GM19438 (cell line): ENCODE results near the gene ARHGAP28.
A peak's percentile ranks its signal among the peaks of the same experiment; 100 is the strongest.

Experiments
- ATAC-seq: cut with Tn5 transposase; IDR thresholded peaks from one replicate; pipeline ENCODE4 v1.9.1; 2021; ENCODE audit warnings: low read depth; ENCODE audit not compliant: unreplicated experiment

Gene ARHGAP28, protein sequence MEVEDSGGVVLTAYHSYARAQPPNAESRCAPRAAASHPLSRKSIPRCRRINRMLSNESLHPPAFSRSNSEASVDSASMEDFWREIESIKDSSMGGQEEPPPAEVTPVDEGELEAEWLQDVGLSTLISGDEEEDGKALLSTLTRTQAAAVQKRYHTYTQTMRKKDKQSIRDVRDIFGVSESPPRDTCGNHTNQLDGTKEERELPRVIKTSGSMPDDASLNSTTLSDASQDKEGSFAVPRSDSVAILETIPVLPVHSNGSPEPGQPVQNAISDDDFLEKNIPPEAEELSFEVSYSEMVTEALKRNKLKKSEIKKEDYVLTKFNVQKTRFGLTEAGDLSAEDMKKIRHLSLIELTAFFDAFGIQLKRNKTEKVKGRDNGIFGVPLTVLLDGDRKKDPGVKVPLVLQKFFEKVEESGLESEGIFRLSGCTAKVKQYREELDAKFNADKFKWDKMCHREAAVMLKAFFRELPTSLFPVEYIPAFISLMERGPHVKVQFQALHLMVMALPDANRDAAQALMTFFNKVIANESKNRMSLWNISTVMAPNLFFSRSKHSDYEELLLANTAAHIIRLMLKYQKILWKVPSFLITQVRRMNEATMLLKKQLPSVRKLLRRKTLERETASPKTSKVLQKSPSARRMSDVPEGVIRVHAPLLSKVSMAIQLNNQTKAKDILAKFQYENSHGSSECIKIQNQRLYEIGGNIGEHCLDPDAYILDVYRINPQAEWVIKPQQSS

DNA sequence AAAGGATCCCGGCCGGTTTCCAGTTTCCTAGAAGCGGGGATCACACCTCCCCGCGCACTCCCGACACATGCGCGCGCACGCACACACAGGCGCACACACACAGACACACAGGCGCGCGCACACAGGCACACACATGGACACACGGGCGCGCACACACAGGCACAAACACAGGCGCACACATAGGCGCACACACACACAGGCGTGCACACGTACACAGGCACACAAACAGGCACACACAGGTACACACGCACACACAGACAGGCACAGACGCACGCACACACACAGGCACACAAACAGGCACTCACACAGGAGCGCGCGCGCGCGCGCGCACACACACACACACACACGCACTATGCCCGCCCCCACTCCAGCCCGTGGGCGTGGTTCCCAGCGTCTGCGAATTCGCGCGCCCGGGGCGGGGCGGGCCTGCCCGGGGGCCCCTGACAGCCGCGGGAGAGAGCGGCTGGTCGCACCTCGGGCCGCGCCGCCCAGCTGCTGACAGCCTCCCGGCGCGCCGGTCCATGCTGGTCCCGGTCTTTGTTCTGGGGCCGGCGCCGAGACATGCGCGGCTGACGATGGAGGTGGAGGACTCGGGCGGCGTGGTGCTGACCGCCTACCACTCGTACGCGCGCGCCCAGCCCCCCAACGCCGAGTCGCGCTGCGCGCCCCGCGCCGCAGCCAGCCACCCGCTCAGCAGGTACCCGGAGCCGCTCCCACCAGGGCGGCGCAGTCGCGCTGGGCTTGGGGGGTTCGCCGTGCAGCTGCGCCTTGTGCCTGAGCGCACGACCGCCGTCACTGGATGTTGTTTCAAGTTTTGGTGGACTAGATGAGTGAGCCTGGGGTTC lies at the start of gene ARHGAP28:
ARHGAP28 (plus strand) TSS at position 470 of the 845 bp plus-strand sequence; CDS start at position 576, 106 bp downstream.
- peak; percentile 67 for ATAC-seq

DNA sequence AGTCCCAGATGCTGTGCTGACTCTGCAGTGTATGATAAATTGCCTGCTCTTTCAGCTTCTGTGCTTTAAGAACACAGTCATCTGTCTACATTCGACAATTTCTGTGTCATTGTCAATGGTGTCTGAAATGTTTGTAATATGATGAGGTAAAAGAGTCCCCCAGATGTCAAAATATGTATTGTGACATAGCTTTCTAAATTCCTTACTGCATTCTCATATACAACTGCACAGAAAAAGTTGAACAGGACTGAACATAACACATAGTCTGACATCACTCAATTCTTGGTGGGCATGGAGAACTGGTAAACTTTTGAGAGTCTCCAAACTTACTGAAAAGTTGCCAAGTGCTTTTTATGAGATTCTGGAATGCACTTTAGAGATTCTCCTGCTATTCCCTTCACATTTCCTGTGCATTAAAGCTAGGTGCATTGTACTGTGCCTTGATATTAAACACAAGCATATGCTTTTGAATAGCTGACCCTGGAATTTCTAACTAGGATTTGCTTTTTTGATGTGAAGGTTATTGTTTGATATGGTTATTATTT lies 48.1 kb upstream of the ARHGAP28 start:
- no peak for ATAC-seq

DNA sequence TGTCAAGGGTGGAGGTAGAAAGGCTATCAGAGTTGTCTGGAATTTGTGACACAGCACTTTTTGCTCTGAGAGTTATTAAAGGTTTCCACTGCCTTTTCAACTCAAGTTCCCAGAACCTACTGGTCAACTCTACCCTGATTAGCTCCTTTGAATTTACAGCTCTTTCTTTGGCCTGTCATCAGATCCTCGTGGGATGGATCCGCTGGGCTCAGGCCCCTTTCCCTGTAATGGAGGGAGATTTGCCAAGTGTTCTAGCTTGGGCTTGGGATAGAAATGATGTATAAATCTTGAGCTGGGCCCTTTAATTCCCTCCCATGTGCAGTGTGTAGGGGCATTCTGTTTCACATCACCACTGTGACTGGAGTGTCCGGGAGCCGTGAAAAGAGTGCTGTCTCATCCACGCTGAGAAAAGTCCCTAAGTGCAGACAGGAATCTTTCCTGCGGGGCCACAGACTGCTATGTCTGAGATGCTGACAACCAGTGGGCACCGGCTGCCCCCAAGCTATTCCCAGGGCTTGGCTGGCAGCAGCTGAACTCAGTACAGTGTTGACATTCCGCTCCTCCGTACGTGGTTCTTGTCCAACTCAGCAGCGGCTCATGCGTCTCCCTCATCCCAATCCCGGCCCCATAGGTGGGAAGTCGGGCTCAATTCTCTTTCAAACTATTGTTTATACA lies 46.9 kb upstream of the ARHGAP28 start:
- no peak for ATAC-seq

DNA sequence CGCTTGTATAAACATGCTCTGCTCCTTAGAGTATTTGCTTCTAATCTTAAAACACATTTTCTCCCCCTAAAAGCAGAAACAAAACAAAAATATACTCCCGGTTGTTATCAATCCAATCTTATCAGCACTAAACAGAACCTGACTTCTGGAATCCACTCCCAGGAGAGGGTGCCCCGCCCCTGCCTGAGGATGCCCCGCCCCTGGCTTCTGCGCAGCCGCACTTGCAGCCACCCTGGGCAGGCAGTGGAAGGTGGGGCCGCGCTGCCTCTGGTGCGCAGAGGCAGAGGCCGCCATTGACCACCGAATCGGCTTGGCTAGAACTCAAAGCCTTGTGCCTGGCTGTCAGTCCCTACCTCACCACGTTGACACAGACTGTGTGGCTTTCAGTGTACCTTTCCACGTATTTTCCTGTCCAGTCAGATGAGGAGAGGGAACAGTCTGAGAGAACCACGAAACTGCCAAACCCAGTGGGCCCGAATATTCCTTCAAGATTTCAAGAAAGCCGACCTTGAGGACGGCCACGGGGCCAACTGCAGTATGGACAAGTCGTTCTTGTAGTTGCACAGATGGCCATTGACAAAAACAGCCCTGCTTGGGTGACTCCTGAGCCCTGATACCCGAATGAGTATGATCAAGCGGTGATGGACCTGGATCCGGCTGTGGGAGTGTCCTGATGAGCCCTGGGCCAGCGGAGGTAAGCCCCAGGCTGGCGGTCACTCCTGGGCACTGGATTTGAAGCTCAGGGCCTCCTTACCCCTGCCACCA lies 46.2 kb upstream of the ARHGAP28 start:
- ATAC-seq = no peak

DNA sequence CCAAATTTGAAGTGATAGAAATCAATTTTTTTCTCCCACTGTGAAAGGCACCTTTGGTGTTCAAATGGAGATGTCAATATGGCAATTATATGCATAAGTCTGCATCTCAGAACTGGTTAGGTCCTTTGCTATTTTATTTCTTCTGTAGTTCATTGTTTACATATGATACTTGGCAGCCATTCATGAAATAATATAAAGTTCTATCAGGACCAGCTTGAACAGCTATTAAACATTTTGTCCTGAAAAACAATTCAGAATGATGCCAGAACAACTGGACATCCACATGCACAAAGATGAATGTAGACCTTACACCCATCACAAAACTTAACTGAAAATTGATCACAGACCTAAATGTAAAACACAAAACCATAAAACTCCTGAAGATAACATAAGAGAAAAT lies 41.8 kb upstream of the ARHGAP28 start:
- no peak for ATAC-seq

DNA sequence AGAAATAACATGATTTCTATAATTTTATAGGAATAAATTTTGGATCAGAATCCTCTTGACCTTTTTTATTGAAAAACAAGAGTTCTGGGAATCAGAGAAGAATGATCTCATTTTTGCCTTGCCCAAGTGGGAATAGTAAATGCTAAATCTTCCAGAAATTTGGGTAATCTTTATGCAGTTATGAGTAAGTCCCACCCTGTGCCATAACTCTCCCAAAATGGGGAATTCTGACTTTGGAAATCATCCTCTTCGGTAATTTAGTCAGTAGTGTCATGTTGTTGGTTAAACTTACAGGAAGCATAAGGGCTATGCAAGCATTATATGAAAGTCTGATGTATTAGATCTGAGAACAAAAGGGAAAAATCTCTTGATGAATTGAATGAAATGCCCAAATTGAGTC lies 20.6 kb upstream of the ARHGAP28 start:
- no peak for ATAC-seq

DNA sequence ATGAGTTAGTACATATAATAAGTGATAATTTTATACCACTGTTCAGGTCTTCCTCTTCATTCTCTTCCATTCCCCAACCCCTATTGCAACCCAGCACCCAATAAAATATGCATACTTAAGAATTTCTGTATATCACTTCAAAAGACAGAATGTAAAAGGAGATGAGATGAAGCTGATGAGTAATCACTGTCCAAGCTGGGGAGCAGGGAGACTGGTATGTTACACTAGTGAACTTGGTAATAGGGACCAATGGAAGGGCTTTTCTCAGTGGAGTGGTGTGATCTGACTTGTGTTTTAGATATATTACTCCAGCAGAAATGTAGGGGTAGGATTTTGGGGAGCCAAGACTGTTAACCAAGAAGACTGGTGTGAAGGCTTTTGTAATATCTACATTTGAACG lies 18.0 kb upstream of the ARHGAP28 start:
- ATAC-seq = no peak

DNA sequence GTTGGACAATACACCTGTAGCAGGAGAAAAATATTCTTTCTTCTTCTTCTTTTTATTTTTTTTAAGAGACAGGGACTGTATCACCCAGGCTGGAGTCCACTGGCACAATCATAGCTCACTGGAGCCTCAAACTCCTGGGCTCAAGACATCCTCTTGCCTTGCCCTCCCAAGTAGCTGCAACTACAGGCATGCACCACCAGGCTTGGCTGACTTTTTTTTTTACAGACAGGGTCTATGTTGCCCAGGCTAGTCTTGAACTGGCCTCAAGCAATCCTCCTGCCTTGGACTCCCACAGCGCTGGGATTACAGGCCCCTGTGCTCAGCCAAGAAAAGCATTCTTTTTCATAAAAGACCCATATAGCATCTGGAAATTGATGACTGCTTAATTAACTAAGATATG lies 17.1 kb upstream of the ARHGAP28 start:
- no peak for ATAC-seq

DNA sequence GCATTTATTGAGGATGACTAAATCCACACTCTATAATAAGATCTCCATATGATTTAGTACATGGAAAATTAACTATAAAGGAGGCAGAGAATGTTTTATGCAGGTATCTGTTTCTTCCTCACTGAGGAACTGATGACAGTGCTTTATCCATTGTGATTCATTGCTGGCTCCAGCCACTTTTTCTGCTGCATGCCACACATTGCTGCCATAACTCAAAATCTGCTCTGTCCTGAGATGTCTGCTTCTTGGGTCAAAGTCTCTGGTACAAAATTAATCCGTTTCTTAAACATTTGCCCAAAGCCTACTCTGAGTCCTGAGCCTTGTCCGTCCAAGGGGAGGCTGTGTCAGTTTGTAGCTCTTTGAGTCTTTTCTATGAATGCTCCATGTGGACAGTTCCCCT lies 15.5 kb upstream of the ARHGAP28 start:
- ATAC-seq = no peak

DNA sequence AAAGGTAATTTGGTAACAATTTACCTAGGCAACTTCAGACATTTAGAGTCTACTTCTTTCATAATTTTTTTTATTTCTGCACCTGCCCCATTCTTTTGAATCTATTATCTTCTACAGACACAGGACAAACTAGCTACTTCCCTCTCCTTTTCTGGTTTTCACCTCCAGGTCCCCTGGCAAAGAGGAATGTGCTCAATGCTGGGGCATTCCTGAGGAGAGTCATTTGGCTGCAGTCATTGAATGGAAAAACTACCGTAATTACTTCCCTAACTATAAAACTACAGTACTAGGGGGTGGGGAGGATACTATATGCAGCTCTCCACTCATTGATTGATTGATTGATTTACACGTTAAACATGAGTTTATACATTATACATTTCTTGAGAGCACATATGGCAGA lies 11.2 kb upstream of the ARHGAP28 start:
- ATAC-seq = no peak

DNA sequence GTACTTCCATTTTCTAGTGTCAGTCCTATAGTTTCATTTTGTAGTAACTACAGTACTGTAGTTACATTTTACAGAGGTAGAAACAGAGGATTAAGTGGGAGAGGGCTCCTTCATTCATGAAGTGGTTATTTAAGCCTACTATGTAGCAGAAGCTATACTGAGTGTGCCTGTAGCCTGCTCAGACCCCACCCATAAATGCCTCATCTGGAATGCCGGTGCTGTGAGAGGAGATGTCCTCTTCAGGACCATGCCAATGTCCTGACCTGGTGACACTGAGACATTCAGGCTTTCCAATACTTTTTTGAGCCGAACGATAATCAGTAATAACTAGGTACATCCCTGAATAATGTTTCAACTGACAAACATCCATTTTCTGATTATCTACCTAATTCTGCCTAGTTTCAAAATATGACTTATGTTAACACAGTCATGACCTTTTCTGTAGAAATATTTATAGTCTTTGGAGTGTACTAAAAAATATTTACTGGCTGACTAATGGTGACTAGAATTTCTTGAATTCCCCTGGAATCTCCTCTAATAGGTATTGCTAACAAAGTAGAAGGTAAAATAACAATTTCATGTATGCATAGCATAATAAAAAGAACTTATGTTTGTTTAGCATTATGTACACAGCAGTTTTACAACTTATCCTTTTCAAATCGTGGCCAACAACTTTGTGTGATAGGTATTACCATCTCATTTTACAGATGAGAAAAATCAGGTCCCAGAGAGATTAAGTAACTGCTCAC lies 10.2 kb upstream of the ARHGAP28 start:
- no peak for ATAC-seq

DNA sequence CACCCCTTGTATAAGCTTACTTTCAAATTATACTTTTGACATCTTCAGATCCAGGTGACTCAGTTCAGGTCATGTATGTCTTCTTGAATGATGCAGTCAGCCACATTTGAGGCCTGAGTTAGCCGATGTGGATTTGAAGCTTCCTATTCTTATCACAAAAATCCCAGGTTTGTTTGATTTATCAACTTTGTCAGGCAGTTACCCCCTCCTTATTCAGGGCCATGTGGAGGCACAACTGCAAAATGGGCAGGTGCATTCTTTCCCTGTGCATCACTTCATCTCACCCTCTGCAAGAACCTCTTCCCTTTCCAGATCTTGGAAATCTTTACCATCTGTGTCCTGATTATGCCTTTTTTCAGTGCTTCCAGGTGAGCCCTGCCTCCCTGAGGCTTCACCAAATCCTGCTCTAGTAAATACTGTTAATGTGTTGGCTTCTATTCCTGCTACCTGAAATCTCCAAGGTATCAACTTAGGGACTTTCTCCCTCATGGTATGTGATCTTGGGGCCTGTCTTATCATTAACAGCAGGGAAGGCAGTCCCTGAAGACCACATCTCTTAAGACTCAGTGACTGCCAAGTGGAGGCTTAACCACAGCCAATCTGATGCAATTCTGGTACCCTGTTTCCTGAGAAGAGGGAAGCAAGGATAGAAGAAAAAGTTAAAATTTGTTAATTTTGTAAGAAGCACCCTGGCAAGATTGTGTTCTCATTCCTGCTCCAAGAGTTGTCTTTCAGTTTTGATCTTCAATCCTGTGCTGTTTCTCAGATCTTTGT lies 9.4 kb upstream of the ARHGAP28 start:
- ATAC-seq = no peak

DNA sequence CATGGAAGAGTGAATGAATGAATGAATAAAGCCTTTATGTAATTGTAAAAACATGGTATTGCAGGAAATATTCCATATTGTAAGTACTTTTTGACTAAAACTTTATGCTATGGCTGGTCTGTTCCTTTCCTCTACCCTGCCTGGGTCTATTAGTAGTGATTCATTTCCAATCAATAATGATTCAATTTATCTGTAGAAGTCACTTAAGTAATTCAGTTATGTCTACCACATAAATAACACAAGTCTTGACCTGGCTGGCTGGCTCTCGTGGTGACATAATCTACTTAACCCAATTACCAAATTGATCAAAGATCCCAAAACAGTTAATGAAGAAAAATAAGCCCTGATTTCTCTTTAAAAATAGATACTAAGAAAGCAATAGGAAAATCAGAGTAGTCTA lies 7.8 kb upstream of the ARHGAP28 start:
- ATAC-seq = no peak

DNA sequence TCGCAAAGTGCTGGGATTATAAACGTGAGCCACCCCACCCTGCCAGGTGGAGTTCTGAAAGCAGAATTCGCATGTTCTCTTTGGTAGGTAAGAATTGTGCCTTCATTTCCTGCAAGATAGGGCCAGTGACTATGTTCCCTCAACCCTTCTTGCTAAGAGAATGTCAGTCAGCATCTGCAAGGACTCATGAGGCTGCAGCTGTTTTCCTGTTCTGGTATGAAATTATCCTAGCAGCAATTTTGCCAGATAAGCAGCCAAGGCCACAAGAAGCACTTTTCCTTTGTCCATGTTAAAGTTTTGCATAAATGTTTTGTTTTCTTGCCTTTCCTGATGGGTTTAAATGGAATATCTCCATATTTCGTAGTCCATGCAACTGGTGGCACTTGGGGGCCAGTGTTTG lies 6.8 kb upstream of the ARHGAP28 start:
- ATAC-seq = no peak

DNA sequence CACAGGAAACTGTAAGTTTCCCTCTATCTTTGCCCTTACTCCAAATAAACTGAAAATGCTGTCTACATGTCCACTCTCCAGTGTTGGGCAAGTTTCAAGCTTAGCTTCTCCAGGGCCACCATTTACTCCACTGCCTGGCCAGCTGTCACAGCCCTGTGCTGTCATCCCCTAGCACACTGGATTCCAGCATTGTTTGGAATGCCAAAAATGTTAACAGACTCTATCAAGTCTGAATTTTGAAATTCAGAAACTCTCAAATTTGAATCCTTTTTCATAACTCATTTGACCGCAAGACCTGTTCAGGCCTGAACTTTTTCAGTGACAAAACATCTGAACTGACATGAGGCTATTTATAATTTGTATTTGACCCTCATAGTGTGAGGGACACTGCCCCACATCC lies 5.2 kb upstream of the ARHGAP28 start:
- ATAC-seq = no peak

DNA sequence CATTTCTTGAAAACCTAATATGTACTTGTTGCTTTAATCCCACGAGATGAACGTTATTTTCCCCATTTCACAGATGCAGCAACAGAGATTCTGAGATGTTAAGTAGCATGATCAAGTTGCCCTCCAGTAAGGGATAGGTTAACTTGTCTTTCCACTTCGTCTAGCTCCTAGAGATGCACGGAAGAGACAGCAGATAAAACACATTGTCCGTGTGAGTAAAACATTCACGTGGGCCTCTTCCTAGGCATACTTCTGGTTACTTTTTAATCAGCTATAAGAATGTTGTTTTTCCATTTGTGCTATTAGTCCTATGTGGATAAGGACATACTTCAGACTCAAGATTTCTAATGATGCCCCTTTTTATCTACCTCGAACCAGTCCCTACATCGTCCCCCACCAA lies 1.2 kb upstream of the ARHGAP28 start:
- ATAC-seq = no peak

DNA sequence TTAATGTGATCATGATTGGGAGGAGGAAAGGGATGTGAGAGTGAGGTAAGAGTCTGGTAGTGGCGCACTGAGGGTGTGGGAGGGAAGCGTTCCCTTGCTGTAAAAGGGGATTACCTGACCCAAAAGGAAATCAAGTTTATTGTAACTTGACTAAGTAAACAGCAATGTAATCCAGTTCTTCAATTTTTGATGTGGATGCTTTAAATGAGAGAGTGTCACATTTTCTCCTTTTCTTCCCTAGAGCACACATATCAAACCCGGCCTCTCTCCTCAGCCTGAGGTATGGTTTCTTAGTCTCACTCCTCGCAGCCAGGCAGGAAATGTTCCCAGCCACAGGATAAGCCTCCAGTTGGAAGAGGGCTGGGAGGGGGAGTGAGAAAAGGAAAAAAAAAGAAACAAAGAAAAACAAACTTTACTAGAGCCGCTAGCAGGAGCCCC lies 688 bp upstream of the ARHGAP28 start:
- no peak for ATAC-seq
